Measurements from ENCODE around the gene GRM1.

The GRM1 gene

DNA sequence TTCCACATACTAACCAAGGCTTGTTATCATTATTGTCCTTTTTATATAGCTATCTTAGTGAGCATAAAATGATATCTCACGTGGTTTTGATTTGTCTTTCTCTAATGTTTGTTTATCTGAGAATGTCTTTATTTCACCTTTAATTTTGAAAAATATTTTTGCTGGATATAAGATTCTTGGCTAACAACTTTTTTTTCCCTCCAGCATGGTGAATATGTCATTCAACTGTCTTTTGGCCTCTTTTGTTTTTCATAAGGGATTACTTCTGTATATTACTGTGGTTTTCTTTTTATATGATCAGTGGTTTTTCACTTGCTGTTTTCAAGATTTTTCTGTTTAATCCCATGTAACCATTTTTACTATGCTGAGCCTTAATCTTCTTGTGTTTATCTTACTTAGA, 141.0 kb downstream of the GRM1 start:
- H3K4me3 ChIP-seq (ENCODE audit: control insufficient read depth, low read depth, low read length): no peak overlapping the region
- no peak for DNase-seq (ENCODE audit: low read depth)
- TF ChIP-seq, protein P1, sequence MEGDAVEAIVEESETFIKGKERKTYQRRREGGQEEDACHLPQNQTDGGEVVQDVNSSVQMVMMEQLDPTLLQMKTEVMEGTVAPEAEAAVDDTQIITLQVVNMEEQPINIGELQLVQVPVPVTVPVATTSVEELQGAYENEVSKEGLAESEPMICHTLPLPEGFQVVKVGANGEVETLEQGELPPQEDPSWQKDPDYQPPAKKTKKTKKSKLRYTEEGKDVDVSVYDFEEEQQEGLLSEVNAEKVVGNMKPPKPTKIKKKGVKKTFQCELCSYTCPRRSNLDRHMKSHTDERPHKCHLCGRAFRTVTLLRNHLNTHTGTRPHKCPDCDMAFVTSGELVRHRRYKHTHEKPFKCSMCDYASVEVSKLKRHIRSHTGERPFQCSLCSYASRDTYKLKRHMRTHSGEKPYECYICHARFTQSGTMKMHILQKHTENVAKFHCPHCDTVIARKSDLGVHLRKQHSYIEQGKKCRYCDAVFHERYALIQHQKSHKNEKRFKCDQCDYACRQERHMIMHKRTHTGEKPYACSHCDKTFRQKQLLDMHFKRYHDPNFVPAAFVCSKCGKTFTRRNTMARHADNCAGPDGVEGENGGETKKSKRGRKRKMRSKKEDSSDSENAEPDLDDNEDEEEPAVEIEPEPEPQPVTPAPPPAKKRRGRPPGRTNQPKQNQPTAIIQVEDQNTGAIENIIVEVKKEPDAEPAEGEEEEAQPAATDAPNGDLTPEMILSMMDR (conservative IDR thresholded peaks at IDR 0.05; ENCODE audit: control insufficient read depth, insufficient read depth, low read depth, low read length): no peak

DNA sequence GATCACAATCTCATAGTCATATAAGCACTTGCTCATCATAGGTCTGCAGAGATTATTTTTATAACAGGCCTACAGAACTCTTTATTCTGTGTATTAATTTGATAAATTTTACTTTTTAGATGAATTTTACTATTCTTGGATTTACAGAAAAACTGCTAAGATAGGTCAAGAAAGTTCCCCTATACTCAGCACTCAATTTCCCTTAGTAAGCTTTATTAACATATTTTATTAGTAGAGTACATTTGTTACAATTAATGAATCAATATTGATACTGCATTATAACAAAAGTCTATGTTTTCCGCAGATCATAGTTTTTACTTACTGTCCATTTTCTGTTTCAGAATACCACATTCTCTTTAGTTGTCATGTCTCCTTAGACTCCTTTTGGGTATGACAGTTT, 148.9 kb downstream of the GRM1 start:
- no peak overlapping the region for H3K4me3 ChIP-seq (ENCODE audit: control insufficient read depth, low read depth, low read length)
- DNase-seq (ENCODE audit: low read depth): no peak
- TF ChIP-seq, protein P1 (conservative IDR thresholded peaks at IDR 0.05; ENCODE audit: control insufficient read depth, insufficient read depth, low read depth, low read length): no peak

DNA sequence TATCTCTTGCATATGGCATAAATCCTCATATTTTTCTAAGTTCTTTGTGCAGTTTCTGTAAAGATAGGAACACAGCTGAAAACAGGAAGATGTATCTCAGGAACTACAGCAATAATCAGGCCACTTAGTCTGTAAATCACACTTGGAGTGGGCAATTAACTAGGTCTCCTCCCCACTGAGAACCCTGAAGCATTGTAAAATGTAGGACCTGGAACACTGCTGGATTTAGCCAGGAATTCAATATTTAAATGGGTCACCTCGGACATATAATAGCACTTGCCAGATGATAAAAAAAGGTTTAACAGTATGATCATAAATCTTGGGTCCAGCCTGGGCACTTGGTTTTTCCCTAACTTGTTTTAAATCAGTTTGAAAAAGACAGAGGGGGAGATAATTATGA, 155.0 kb downstream of the GRM1 start:
- no peak overlapping the region for H3K4me3 ChIP-seq (ENCODE audit: control insufficient read depth, low read depth, low read length)
- no peak for DNase-seq (ENCODE audit: low read depth)
- TF ChIP-seq, protein P1 (conservative IDR thresholded peaks at IDR 0.05; ENCODE audit: control insufficient read depth, insufficient read depth, low read depth, low read length): no peak

GRCh38 chr6:146184701-146185100, 155.8 kb downstream of the GRM1 start:
- H3K4me3 ChIP-seq (ENCODE audit: control insufficient read depth, low read depth, low read length): no peak overlapping the region
- TF ChIP-seq, protein P1 (conservative IDR thresholded peaks at IDR 0.05; ENCODE audit: control insufficient read depth, insufficient read depth, low read depth, low read length): no peak
- DNase-seq (ENCODE audit: low read depth): no peak

DNA sequence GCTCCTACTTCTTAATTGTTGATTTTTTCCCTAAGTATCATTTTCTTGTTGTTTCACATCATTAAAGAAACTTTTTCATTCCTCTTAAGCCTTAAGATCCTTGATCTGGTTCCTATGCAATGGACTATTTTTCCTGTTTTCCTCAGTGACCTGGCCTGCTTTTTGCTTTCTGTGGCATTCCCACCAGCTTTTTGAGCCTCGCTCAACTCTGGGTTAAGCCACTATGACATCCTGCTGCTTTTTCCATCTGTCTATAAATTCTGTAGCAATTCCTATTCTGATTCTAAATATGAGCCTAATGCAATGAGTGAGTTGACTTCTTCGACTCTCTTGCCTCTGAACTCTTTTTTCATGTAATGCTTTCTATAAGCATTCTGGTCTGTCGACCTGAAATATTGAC, 160.3 kb downstream of the GRM1 start:
- DNase-seq (ENCODE audit: low read depth): no peak
- no peak overlapping the region for H3K4me3 ChIP-seq (ENCODE audit: control insufficient read depth, low read depth, low read length)
- TF ChIP-seq, protein P1 (conservative IDR thresholded peaks at IDR 0.05; ENCODE audit: control insufficient read depth, insufficient read depth, low read depth, low read length): no peak

GRCh38 chr6:146190581-146190980, 161.7 kb downstream of the GRM1 start:
- TF ChIP-seq, protein P1 (conservative IDR thresholded peaks at IDR 0.05; ENCODE audit: control insufficient read depth, insufficient read depth, low read depth, low read length): no peak
- no peak for DNase-seq (ENCODE audit: low read depth)
- no peak overlapping the region for H3K4me3 ChIP-seq (ENCODE audit: control insufficient read depth, low read depth, low read length)

DNA sequence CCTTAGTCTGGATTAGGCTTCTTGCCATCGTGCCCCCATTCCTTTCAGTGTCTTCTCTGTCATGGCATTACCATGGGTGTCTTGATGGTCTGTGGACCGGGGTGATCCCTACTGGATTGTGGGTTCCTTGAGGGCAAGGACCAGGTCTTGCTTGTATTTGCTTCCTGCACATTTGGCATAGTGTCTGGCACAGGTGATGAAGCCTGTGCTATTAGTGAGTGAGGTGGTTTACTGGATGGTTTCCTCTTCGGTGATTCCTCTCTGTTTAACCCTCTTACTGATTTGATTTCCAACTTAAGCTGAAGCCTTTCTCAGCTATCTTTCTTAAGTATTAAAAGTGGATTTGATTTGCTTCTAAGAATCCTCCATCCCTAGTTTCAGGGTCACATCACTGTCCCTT, 162.3 kb downstream of the GRM1 start:
- H3K4me3 ChIP-seq (ENCODE audit: control insufficient read depth, low read depth, low read length): no peak overlapping the region
- TF ChIP-seq, protein P1 (conservative IDR thresholded peaks at IDR 0.05; ENCODE audit: control insufficient read depth, insufficient read depth, low read depth, low read length): no peak
- DNase-seq (ENCODE audit: low read depth): no peak
